Kidney (tissue), 22 donors: Measurements from ENCODE around the gene VPS39. TPM values are rescaled to one million over a fixed set of nuclear protein-coding genes. Genes with fewer than 3 reads are reported as not detected.
A peak's percentile ranks its signal among the peaks of the same experiment; 100 is the strongest.

Experiments used
- DNase-seq, 5 donors: peaks; one replicate each; pipeline ENCODE4 v3.0.0-alpha.2; 2013 to 2020
- FAIRE-seq: peaks from 2 replicates; lab custom pipeline; 2012; peaks lifted over from hg19 to GRCh38; lab: Jason Lieb, UNC
- H3K27ac ChIP-seq, 2 donors: one replicate each; pipeline ENCODE4 v1.7.0; 2013; ENCODE audit warnings: low read depth in 2 of 2, low read length in 2 of 2, inconsistent platforms in 1 of 2
- H3K27me3 ChIP-seq: one replicate; pipeline ENCODE4 v1.7.1; 2013; ENCODE audit warnings: low read length, inconsistent platforms; ENCODE audit not compliant: control insufficient read depth, insufficient read depth
- H3K36me3 ChIP-seq, 3 donors: one replicate each; pipeline versions ENCODE4 v1.7.0 to v1.7.1; 2013; ENCODE audit warnings: low read length in 3 of 3, control low read depth in 1 of 3, inconsistent platforms in 1 of 3; ENCODE audit not compliant: insufficient read depth in 3 of 3, control insufficient read depth in 2 of 3
- H3K4me1 ChIP-seq, 3 donors: one replicate each; pipeline versions ENCODE4 v1.7.0 to v1.7.1; 2013; ENCODE audit warnings: low read length in 3 of 3, inconsistent platforms in 1 of 3, low read depth in 1 of 3; ENCODE audit not compliant: control insufficient read depth in 2 of 3, insufficient read depth in 2 of 3
- H3K4me3 ChIP-seq, 3 donors: one replicate each; pipeline versions ENCODE4 v1.7.0 to v1.8.1; 2013; ENCODE audit warnings: low read length in 3 of 3, control low read depth in 1 of 3, inconsistent platforms in 1 of 3
- H3K9ac ChIP-seq, 3 donors: one replicate each; pipeline versions ENCODE4 v1.7.0 to v1.7.1; 2013; ENCODE audit warnings: low read length in 3 of 3, control low read depth in 1 of 3, inconsistent platforms in 1 of 3
- H3K9me3 ChIP-seq, 3 donors: one replicate each; pipeline versions ENCODE4 v1.7.0 to v1.7.1; 2013; ENCODE audit warnings: low read length in 3 of 3, control low read depth in 1 of 3, inconsistent platforms in 1 of 3; ENCODE audit not compliant: control insufficient read depth in 2 of 3, insufficient read depth in 1 of 3
- CTCF ChIP-seq: IDR thresholded peaks from 3 replicates; pipeline ENCODE4 v1.5.1; 2012; ENCODE audit warnings: mild to moderate bottlenecking, moderate library complexity, borderline replicate concordance; ENCODE audit not compliant: insufficient read depth; ENCODE audit errors: extremely low read depth
- intact Hi-C: fragments of 100-400 bp; cut with DNase I; formaldehyde crosslinking; loops from one replicate; pipeline ENCODE4 v1.11.1; 2022
- long read RNA-seq, 10 donors: library from polyadenylated mRNA in 1 of 10; unstranded in 1 of 10; transcript quantifications; one replicate each; pipeline ENCODE4 v2.0.0 and lab custom pipeline, GENCODE V29; 2021 to 2026
- polyA plus RNA-seq: library from polyadenylated mRNA; stranded (reverse); fragments of 350-450 nt; fragmentation: Illumina TruSeq; extraction: RNeasy Lipid Tissue Mini Kit (QIAGEN cat#74804); gene quantifications from one replicate; pipeline ENCODE4 v1.2.3, GENCODE V29; 2014; ENCODE audit warnings: low read depth, low replicate concordance; ENCODE audit not compliant: insufficient read depth
- total RNA-seq: library from RNA; stranded (reverse); fragmentation: NEBNext Ultra II Directional; extraction: Animal tissue kit (Norgen Biotek cat#: 25700); gene quantifications from one replicate; pipeline ENCODE4 v1.2.1, GENCODE V29; 2021
- donor health status: control.
- donor health status: control.
- donor health status: control.
- donor health status: control.
- donor health status: control.
- donor health status: DM: yes; HTN: yes; CAD: no.
- donor health status: Normal renal cell carcinoma (clear cell type).

VPS39 gene
- total RNA-seq (70.9 TPM), polyA plus RNA-seq (33.1 TPM)
- long read RNA-seq, donor 1, full-length matches to known transcripts = 20 of 20 reads
- long read RNA-seq, donor 1, partial matches to known transcripts = 0 of 20 reads
- long read RNA-seq, donor 1, other reads (novel, unspliced or antisense) = 0 of 20 reads
- long read RNA-seq, donor 2, full-length matches to known transcripts = 28 of 28 reads
- long read RNA-seq, donor 2, partial matches to known transcripts = 0 of 28 reads
- long read RNA-seq, donor 2, other reads (novel, unspliced or antisense) = 0 of 28 reads
- long read RNA-seq, donor 3, full-length matches to known transcripts = 23 of 30 reads
- long read RNA-seq, donor 3, partial matches to known transcripts = 7 of 30 reads
- long read RNA-seq, donor 3, other reads (novel, unspliced or antisense) = 0 of 30 reads
- long read RNA-seq, donor 4, full-length matches to known transcripts = 24 of 29 reads
- long read RNA-seq, donor 4, partial matches to known transcripts = 5 of 29 reads
- long read RNA-seq, donor 4, other reads (novel, unspliced or antisense) = 0 of 29 reads
- long read RNA-seq, donor 5, full-length matches to known transcripts = 2 of 2 reads
- long read RNA-seq, donor 5, partial matches to known transcripts = 0 of 2 reads
- long read RNA-seq, donor 5, other reads (novel, unspliced or antisense) = 0 of 2 reads
- long read RNA-seq, donor 6, transcript VPS39-214 (1 exons, 2,835 nt) = major isoform, 5 of 5 reads
- long read RNA-seq, donor 6, partial matches to known transcripts = 0 of 5 reads
- long read RNA-seq, donor 6, other reads (novel, unspliced or antisense) = 0 of 5 reads
- long read RNA-seq, donor 7, full-length matches to known transcripts = 51 of 71 reads
- long read RNA-seq, donor 7, partial matches to known transcripts = 9 of 71 reads
- long read RNA-seq, donor 7, other reads (novel, unspliced or antisense) = 11 of 71 reads
- long read RNA-seq, donor 8, full-length matches to known transcripts = 18 of 18 reads
- long read RNA-seq, donor 8, partial matches to known transcripts = 0 of 18 reads
- long read RNA-seq, donor 8, other reads (novel, unspliced or antisense) = 0 of 18 reads
- long read RNA-seq, donor 9, partial matches to known transcripts = 0 of 5 reads
- long read RNA-seq, donor 9, other reads (novel, unspliced or antisense) = 0 of 5 reads
- long read RNA-seq, donor 10, full-length matches to known transcripts = 37 of 37 reads
- long read RNA-seq, donor 10, partial matches to known transcripts = 0 of 37 reads
- long read RNA-seq, donor 10, other reads (novel, unspliced or antisense) = 0 of 37 reads

GRCh38 chr15:42207674-42208579 is at the start of gene VPS39:
Gene VPS39, minus strand, starts transcription at chr15:42208304. Its CDS starts 151 bp downstream, at chr15:42208153.
- Histone ChIP-seq H3K9me3 (no peaks in the 10 kb centered on the region), H3K27me3 (no peaks in the 10 kb centered on the region), H3K27ac (peak within 1 kb of the TSS; percentile 44 to 62), H3K4me3 (peak within 1 kb of the TSS; percentile 92 to 99 (median 95)), H3K9ac (peak within 1 kb of the TSS; percentile 88 to 95 (median 95)), H3K36me3 (peaks cover 0 to 30% (median 3%) of the 10 kb centered on the region in 3 donors), H3K4me1 (peaks cover 0 to 14% (median 10%) of the 10 kb centered on the region in 3 donors)
- no peak for TF ChIP-seq CTCF
- FAIRE-seq (no peak), DNase-seq (peak; percentile 90 to 95 (median 94))
- intact Hi-C loops = no loop called here

GRCh38 chr15:42253300-42253699 is 45.2 kb upstream of the VPS39 start:
- peaks cover 3 to 10% (median 7%) of the 10 kb centered on the region in 3 donors for H3K36me3 ChIP-seq
- DNase-seq (no peak), FAIRE-seq (no peak)
- H3K4me3 ChIP-seq = no peak overlapping the region
- no peak overlapping the region for H3K27ac ChIP-seq
- intact Hi-C loops = no loop called here
- H3K9ac ChIP-seq = no peak overlapping the region
- H3K4me1 ChIP-seq = no peaks in the 10 kb centered on the region
- no peaks in the 10 kb centered on the region for H3K27me3 ChIP-seq
- no peaks in the 10 kb centered on the region for H3K9me3 ChIP-seq
- TF ChIP-seq CTCF = no peak

- H3K36me3 ChIP-seq = peaks cover 3 to 40% (median 8%) of the 10 kb centered on the region in 3 donors
- DNase-seq (no peak), FAIRE-seq (no peak)
- H3K27ac ChIP-seq = no peak overlapping the region
- TF ChIP-seq CTCF = no peak
- intact Hi-C loops = no loop called here
- H3K4me1 ChIP-seq = no peaks in the 10 kb centered on the region
- no peak overlapping the region for H3K9ac ChIP-seq
- H3K4me3 ChIP-seq = no peak overlapping the region
- H3K9me3 ChIP-seq = no peaks in the 10 kb centered on the region
- no peaks in the 10 kb centered on the region for H3K27me3 ChIP-seq
These were observed 32.7 kb upstream of the VPS39 start for GRCh38 chr15:42240823-42241222.
